ENCODE results near the gene FCAR.
"Not testable (repeated sequence)": the region's sequence is repeated elsewhere in the genome, so short reads cannot be mapped to it uniquely, and the experiment has no call there.

The FCAR gene

DNA sequence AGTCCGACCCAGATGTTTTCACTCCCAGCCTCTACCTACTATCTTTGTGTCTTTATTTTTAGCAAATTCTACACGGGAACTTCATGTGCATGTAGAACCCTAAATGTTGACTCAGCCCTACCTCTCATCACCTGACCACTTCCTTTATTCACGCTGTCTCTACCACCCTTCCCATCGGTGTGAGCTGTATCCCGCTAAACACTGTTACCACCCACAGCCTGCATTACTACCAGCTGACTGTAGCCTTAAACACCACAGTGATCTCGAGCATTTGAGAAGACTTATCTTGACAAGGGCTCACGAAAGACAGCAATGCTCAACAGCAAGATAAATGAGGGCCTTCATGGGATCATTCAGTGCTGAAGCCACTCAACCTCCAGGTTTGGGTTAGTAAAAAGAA, 47.0 kb downstream of the FCAR start:
- H3K9me3 ChIP-seq: no peaks in the 10 kb centered on the region
- H3K4me2 ChIP-seq: peak overlapping the region; percentile 72
- no peaks in the 10 kb centered on the region for H4K20me1 ChIP-seq
- TF ChIP-seq Cebpa-rat (IDR thresholded peaks at IDR 0.05): no peak
- H3K27me3 ChIP-seq: no peaks in the 10 kb centered on the region
- no peak overlapping the region for H3K4me3 ChIP-seq
- no peak overlapping the region for H3K27ac ChIP-seq
- peaks cover 59% of the 10 kb centered on the region for H3K4me1 ChIP-seq
- no peaks in the 10 kb centered on the region for H3K36me3 ChIP-seq
- no peak overlapping the region for H3K9ac ChIP-seq

DNA sequence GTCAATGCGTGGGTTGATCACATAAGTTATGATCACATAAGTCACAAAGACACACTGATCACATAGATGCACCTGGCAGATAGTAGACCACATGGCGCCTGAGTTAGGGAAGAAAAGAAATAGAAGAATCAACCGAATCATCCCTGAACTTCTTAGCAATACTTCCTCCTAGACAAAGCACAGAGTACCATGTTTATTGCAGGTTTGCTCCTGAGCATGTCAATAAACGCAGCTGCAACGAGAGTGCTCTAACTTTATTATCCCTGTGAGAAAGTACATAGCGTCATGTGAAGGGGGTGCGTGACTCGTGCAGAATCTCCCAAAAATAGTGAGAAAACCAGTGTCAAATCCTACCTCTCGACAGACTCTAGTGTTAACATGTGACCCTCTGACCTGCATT, 49.2 kb downstream of the FCAR start:
- Histone ChIP-seq H3K9ac (no peak overlapping the region), H3K36me3 (no peaks in the 10 kb centered on the region), H3K9me3 (peaks cover 18% of the 10 kb centered on the region), H4K20me1 (no peaks in the 10 kb centered on the region), H3K4me1 (peaks cover 37% of the 10 kb centered on the region), H3K4me3 (no peak overlapping the region), H3K4me2 (0 out of 2 replicates have a peak overlapping the region, but pooled peaks have one; percentile 6), H3K27me3 (no peaks in the 10 kb centered on the region), H3K27ac (no peak overlapping the region)
- no peak for TF ChIP-seq Cebpa-rat (IDR thresholded peaks at IDR 0.05)

DNA sequence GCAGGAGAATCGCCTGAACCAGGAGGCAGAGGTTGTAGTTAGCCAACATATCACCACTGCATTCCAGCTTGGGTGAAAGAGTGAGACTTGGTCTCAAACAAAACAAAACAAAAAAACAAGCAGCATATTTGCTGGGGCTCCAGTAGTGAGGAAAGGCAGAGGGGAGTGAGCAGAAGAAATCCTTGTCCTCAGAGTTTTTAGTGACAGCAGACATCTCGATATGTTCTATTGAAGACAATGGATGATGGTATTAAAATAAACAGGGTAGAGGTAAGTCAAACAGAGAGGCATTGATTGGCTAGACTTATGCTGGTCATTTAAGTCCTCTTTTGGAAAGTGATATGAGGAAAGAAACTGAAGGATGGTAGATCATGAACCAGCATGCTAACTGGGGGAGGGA, 54.3 kb downstream of the FCAR start:
- Histone ChIP-seq H3K4me3 (no peak overlapping the region), H3K27me3 (no peaks in the 10 kb centered on the region), H4K20me1 (no peaks in the 10 kb centered on the region), H3K4me1 (peaks cover 6% of the 10 kb centered on the region; the same call in 1 of the 2 replicates), H3K4me2 (no peak overlapping the region), H3K27ac (no peak overlapping the region), H3K9me3 (peaks cover 27% of the 10 kb centered on the region), H3K9ac (no peak overlapping the region), H3K36me3 (no peaks in the 10 kb centered on the region)
- no peak for TF ChIP-seq Cebpa-rat (IDR thresholded peaks at IDR 0.05)

DNA sequence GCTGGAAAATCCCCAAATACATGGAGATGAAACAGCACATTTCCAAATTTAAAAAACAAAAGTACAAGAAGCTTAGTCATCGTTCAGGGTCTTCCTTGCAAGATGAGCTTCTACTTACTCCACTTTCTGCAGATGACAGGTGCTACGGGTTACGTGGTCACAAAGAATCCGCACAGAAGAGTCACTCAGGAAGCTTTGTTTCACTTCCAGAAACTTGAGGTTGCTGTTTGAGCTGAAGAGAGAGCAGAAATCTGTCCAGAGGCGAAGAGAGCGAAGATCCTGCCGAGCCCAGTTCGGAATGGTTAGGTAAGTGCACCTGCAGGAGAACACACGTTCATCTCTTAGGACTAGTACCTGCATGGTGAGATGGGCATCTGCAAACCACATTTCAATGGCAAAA, 63.9 kb downstream of the FCAR start:
- no peaks in the 10 kb centered on the region for H3K36me3 ChIP-seq
- H3K27me3 ChIP-seq: no peaks in the 10 kb centered on the region
- no peaks in the 10 kb centered on the region for H3K9me3 ChIP-seq
- H3K4me1 ChIP-seq: peaks cover 27% of the 10 kb centered on the region
- no peak overlapping the region for H3K27ac ChIP-seq
- no peak for TF ChIP-seq Cebpa-rat (IDR thresholded peaks at IDR 0.05)
- no peaks in the 10 kb centered on the region for H4K20me1 ChIP-seq
- H3K9ac ChIP-seq: no peak overlapping the region
- no peak overlapping the region for H3K4me3 ChIP-seq
- peak overlapping the region; percentile 37 for H3K4me2 ChIP-seq

DNA sequence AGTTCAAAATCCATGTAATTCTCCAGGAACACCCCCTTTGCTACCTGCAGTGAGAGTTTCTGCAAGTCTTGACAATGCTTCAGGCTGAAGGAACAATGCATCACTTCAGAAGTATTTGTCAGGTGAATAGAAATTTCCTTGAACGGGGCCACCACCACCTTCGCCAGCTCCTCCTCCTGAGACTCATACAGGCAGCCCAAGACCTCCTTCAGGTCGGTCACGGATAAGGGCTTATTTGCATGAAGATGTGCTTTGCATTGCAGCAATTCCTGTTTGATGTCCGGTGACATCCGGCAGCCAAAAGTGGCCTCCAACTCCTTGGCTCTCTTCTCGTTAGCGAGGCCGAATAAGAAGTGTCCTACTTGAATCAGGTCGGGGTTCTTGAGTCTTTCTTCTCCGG, 64.9 kb downstream of the FCAR start:
- H4K20me1 ChIP-seq: no peaks in the 10 kb centered on the region
- TF ChIP-seq Cebpa-rat (IDR thresholded peaks at IDR 0.05): no peak
- H3K9me3 ChIP-seq: no peaks in the 10 kb centered on the region
- H3K27me3 ChIP-seq: no peaks in the 10 kb centered on the region
- H3K36me3 ChIP-seq: no peaks in the 10 kb centered on the region
- H3K4me3 ChIP-seq: no peak overlapping the region
- peaks cover 23% of the 10 kb centered on the region for H3K4me1 ChIP-seq
- no peak overlapping the region for H3K4me2 ChIP-seq
- no peak overlapping the region for H3K9ac ChIP-seq
- no peak overlapping the region for H3K27ac ChIP-seq

DNA sequence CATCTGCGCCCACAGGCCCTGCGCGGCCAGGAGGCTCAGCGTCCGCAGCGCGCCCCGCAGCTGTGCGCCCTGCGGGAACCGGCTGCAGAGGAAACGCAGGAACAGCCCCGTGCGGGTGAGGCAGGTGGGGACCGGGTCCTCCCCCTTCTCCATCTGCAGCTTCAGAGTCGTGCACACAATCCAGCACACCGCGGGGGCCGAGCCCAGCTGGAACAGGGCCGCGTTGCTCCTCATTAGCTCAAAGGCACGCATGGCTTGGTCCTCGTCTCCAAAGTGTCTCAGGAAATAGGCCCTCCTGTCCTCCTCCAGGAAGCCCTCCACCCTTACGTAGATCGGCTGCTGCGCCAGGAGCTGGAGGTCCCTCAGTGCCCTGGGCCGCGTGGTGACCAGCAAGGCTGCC, 65.5 kb downstream of the FCAR start:
- not testable (repeated sequence) for H3K9ac ChIP-seq, H3K27me3 ChIP-seq, H3K36me3 ChIP-seq, H4K20me1 ChIP-seq, H3K4me2 ChIP-seq, H3K4me3 ChIP-seq, H3K9me3 ChIP-seq, H3K27ac ChIP-seq
- peaks cover 23% of the 10 kb centered on the region for H3K4me1 ChIP-seq
